ENCODE results near the gene PBX1. TPM values are rescaled to one million over a fixed set of nuclear protein-coding genes. Genes with fewer than 3 reads are reported as not detected.

Gene PBX1
- total RNA-seq, 1 experiment from 2014 or later: 18.5 TPM

DNA sequence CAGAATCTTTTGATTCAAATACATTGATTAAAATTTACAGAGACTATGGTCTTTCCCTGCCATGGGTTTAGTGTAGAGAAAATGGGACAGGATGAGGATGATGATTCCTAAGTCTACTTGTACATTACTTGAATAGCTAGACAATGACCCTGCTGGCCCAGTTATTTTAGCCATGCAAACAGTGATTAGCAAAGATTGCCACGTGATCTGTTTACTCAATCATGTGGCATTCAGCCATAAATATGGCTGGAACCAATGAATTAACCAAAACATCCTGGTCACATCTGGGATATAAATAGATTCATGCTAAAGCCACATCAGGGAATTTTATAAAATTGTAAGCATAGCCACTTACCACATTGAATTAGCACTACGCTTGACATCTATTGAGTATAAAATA, 167.3 kb downstream of the PBX1 start:
- DNase-seq (ENCODE audit: low read depth in 1 of 2, low spot score in 2 of 2): no peak
- Histone ChIP-seq H3K4me1 (replicated peaks) (peaks cover 23% of the 10 kb centered on the region), H3K27me3 (replicated peaks) (no peaks in the 10 kb centered on the region), H3K4me3 (no peak overlapping the region), H3K27ac (no peak overlapping the region), H3K9me3 (replicated peaks) (no peaks in the 10 kb centered on the region), H3K36me3 (no peaks in the 10 kb centered on the region)

DNA sequence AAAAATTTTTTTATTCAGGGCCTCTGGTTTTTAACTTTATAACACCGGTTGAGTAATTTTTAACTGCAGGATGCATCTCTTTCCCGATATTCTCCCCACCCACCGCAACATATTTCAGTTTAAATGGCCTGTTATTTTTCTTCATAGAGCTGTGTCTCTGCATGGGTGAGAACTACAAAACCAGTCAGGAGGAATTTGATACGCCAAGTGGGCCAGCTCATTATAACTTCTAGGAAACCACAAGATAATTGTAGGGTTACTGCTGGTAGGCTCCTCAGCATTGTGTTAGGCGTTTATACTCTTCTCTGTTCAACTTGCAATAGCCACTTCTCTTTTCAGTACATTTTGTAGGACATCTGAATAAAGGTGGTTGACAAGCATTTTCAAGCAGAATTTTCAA, 169.7 kb downstream of the PBX1 start:
- H3K27ac ChIP-seq: no peak overlapping the region
- H3K36me3 ChIP-seq: no peaks in the 10 kb centered on the region
- H3K4me1 ChIP-seq (replicated peaks): peaks cover 12% of the 10 kb centered on the region
- H3K27me3 ChIP-seq (replicated peaks): no peaks in the 10 kb centered on the region
- H3K4me3 ChIP-seq: no peak overlapping the region
- DNase-seq (ENCODE audit: low read depth in 1 of 2, low spot score in 2 of 2): no peak
- H3K9me3 ChIP-seq (replicated peaks): no peaks in the 10 kb centered on the region

DNA sequence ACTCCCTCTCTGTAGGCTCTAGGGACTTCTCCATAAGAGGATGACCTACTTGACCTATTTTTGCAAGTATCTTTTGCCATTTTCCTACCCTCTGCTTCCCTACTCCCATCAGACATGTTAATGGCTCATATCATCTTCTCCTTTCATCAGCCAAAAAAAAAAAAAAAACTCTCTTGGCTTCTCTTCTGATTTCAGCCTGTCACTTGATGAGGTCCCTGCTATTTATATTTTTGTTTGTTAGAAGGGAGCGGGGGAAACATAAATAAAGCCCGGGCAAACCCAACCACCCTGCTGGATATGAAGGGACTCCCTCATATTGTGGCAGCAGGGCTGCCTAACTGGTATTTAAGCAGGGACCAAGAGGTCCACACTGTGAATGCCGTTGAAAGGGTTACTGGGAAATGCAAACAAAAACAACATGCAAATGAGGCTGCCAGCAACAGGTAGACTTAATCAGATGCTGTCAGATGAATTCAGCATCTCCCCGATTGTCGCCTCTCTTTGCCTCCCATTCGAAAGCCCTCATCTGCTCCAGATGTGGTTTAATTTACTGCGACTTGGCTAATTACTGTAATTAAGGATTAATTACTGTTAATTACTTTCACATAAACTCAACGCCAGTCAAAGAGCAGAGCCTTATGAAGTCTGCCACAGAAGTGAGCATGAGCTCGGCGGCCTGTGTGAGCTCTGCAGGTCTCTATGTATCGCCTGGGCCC, 172.3 kb downstream of the PBX1 start:
- no peaks in the 10 kb centered on the region for H3K9me3 ChIP-seq (replicated peaks)
- H3K4me3 ChIP-seq: no peak overlapping the region
- H3K27ac ChIP-seq: no peak overlapping the region
- H3K4me1 ChIP-seq (replicated peaks): peaks cover 14% of the 10 kb centered on the region
- no peaks in the 10 kb centered on the region for H3K36me3 ChIP-seq
- no peaks in the 10 kb centered on the region for H3K27me3 ChIP-seq (replicated peaks)
- no peak for DNase-seq (ENCODE audit: low read depth in 1 of 2, low spot score in 2 of 2)

DNA sequence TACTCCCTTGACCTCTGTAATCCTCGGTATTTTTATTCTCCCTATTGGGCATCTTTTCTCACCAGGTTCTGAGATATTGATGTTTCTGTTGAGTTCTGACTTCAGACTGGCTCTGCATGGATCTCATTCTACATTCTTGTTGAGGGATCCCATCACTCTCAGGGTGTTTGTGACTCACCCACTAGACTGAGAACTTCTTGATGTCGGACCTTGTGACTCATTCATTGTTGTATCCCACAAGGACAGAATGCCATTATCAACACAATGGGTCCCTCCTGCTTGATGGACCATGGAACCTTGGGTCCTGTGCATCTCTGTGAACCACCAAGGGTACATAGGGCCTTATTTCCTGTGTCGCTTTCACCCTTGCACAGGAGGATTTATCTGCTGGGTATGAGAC, 174.1 kb downstream of the PBX1 start:
- DNase-seq (ENCODE audit: low read depth in 1 of 2, low spot score in 2 of 2): no peak
- H3K27ac ChIP-seq: no peak overlapping the region

DNA sequence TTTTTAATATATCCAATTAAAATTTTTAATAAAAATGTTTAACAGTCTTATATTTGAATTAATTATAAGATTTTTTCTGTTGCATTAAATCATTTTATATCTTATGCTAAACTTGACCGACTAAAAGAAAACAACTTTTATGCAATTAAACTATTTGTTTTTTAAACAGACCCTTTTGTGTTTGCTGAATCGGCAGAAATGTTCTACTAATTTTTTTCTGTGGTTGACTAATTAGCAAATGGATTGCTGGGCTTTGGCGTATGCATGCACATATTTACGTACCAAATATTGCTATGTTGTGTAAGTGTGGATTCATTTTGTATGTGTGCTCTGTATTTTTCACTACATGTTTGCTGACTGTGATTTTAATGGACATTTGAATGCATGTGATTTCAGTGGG, 174.8 kb downstream of the PBX1 start:
- peaks cover 14% of the 10 kb centered on the region for H3K4me1 ChIP-seq (replicated peaks)
- DNase-seq (ENCODE audit: low read depth in 1 of 2, low spot score in 2 of 2): no peak
- H3K36me3 ChIP-seq: no peaks in the 10 kb centered on the region
- H3K4me3 ChIP-seq: no peak overlapping the region
- H3K27ac ChIP-seq: no peak overlapping the region
- no peaks in the 10 kb centered on the region for H3K27me3 ChIP-seq (replicated peaks)
- no peaks in the 10 kb centered on the region for H3K9me3 ChIP-seq (replicated peaks)

More for the DNA sequence above, 174.1 kb downstream of the PBX1 start:
- Histone ChIP-seq H3K36me3 (no peaks in the 10 kb centered on the region), H3K4me1 (replicated peaks) (peaks cover 14% of the 10 kb centered on the region), H3K27me3 (replicated peaks) (no peaks in the 10 kb centered on the region), H3K4me3 (no peak overlapping the region), H3K9me3 (replicated peaks) (no peaks in the 10 kb centered on the region)

DNA sequence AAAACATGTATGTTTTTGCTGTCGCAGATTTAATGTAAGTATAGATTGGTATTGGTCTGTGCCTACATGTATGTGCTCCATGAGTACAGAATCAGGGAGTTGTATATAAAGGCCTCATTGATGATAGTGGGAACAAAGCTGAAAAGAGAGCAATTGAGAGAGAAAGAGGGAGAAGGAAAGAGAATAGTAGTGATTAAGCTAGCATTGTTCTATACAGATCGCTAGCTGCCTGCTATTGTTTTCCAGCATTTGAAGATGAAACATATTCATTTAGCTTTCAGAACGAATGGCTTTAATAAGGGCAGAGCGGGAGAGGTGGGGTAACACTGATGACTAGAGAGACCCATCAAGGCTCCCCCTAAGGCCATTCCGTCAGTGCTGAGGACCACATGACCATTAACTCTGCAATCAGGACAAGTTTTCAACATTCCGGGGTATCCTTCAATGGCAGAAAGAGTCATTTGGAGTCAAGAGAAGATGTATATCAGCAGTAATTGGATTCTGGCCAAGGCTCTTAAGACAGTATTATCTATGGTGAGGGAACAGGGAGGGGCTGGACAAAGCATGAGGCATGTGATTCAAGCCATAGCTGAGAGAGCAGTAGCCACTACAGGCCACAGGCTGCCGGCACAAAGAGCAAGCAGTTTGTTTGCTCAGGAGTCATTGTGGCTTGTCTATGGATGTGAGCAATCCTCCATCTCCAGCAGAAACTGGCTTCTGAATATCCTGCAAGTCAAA, 176.5 kb downstream of the PBX1 start:
- Histone ChIP-seq H3K27me3 (replicated peaks) (no peaks in the 10 kb centered on the region), H3K27ac (no peak overlapping the region), H3K9me3 (replicated peaks) (no peaks in the 10 kb centered on the region), H3K36me3 (no peaks in the 10 kb centered on the region), H3K4me3 (no peak overlapping the region), H3K4me1 (replicated peaks) (peaks cover 14% of the 10 kb centered on the region)
- DNase-seq (ENCODE audit: low read depth in 1 of 2, low spot score in 2 of 2): peak in 1 of 2 experiments; percentile 51

DNA sequence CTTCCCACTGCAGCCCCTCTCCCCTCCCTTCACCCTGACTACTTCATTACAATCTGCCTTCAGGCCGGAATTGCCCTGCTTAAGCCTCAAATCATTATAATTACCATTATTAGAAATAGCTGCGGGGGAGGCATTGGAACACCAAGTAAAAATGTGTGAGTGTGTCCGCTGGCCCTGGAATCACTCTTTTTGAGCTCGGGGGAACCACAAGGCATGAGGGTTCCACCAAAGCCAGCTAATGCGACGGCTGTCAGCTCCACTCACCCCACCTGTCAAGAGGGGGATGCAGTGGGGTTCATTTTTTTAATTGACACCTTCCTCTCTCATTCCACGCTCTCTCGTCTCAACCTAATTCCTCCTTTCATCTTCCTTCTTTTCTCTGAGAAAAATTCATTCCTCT, 177.2 kb downstream of the PBX1 start:
- Histone ChIP-seq H3K27ac (no peak overlapping the region), H3K9me3 (replicated peaks) (no peaks in the 10 kb centered on the region), H3K36me3 (no peaks in the 10 kb centered on the region), H3K27me3 (replicated peaks) (no peaks in the 10 kb centered on the region), H3K4me3 (no peak overlapping the region), H3K4me1 (replicated peaks) (peaks cover 14% of the 10 kb centered on the region)
- no peak for DNase-seq (ENCODE audit: low read depth in 1 of 2, low spot score in 2 of 2)

DNA sequence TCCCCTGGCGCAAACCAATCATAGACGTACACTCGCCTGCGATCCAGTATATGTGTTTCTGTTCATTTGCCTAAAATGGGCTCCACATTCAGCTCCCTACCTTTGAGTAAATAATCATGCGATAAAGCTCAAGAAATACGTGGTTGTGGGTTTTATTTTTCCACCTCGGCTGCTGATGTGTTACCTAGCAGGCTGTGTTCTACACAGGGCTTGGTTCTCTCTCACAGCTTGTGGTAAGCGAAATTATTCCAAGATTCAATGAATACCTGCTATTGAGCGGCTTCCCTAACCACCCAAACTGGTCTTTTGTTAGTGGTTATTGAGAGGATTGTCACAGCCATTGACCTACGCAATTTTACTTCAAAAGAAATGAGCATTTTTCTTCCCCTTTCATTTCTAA, 180.2 kb downstream of the PBX1 start:
- no peak overlapping the region for H3K27ac ChIP-seq
- no peaks in the 10 kb centered on the region for H3K27me3 ChIP-seq (replicated peaks)
- no peak overlapping the region for H3K4me3 ChIP-seq
- H3K4me1 ChIP-seq (replicated peaks): peaks cover 6% of the 10 kb centered on the region
- no peaks in the 10 kb centered on the region for H3K36me3 ChIP-seq
- no peak for DNase-seq (ENCODE audit: low read depth in 1 of 2, low spot score in 2 of 2)
- no peaks in the 10 kb centered on the region for H3K9me3 ChIP-seq (replicated peaks)

DNA sequence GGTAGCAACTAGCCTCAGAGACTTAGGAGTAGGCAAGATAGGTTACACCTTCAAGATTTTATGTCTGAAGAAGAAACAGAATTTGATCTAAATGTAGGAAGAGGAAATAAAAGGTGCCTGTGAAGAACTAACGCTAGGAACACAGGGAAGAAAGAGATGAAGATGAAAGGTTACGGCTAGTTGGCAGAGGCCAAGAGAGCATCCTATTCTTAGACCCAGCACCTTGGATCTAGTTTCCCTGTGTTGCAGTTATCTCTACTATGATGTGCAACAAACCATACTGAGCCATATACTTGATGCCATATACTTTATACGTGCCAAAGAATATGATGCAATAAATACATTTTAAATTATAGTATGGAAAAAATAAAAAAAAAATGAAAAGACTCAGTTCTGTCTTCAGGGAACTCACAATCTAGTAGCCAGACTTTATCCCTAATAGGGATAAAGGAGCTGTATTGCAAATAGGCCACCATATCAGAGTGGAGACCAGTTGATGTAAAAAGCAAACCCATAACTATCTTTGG, 181.1 kb downstream of the PBX1 start:
- Histone ChIP-seq H3K9me3 (replicated peaks) (no peaks in the 10 kb centered on the region), H3K4me3 (no peak overlapping the region), H3K36me3 (no peaks in the 10 kb centered on the region), H3K27me3 (replicated peaks) (no peaks in the 10 kb centered on the region), H3K27ac (no peak overlapping the region), H3K4me1 (replicated peaks) (peaks cover 6% of the 10 kb centered on the region)
- DNase-seq (ENCODE audit: low read depth in 1 of 2, low spot score in 2 of 2): no peak

DNA sequence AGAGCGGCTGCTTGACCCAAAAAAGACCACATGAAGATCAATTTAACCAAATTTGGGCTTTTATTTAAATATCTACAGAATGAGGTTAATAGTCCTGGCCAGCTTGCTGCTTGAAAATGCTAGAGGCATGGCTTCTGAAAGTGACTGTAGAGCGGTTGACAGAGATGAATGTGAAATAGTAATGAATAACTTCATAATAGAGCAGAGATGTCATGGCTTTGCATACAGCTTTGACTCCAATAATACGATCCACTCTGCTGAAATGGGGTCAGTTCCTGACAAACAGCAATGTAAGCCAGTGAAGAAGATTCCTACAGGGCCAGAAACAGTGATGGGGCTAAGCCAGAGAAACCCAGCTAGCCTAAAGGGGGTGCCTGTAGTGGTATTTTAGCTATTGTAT, 183.8 kb downstream of the PBX1 start:
- Histone ChIP-seq H3K4me1 (replicated peaks) (peaks cover 4% of the 10 kb centered on the region), H3K27ac (no peak overlapping the region), H3K4me3 (no peak overlapping the region), H3K36me3 (no peaks in the 10 kb centered on the region), H3K9me3 (replicated peaks) (no peaks in the 10 kb centered on the region), H3K27me3 (replicated peaks) (no peaks in the 10 kb centered on the region)
- no peak for DNase-seq (ENCODE audit: low read depth in 1 of 2, low spot score in 2 of 2)

DNA sequence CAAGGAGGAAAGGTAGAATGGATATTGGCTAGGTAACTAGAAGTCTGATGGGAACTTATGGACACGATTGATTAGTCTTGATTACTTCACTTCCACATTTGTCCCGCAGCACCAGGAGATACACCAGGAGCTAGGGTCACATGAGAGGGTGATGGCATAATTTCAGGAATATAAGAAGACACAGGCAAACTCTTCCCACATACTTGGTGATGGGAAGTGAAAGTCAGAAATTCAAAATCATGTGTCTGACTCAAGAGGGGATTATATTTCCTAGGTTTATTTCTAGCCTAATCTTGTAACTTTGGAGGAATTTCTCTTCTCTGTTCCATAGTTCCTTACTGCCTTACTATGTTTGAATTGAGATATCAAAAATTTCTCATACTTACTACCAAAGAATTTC, 185.0 kb downstream of the PBX1 start:
- no peak overlapping the region for H3K27ac ChIP-seq
- H3K4me3 ChIP-seq: no peak overlapping the region
- no peak for DNase-seq (ENCODE audit: low read depth in 1 of 2, low spot score in 2 of 2)
- H3K27me3 ChIP-seq (replicated peaks): no peaks in the 10 kb centered on the region
- H3K4me1 ChIP-seq (replicated peaks): peaks cover 16% of the 10 kb centered on the region
- H3K9me3 ChIP-seq (replicated peaks): no peaks in the 10 kb centered on the region
- no peaks in the 10 kb centered on the region for H3K36me3 ChIP-seq

DNA sequence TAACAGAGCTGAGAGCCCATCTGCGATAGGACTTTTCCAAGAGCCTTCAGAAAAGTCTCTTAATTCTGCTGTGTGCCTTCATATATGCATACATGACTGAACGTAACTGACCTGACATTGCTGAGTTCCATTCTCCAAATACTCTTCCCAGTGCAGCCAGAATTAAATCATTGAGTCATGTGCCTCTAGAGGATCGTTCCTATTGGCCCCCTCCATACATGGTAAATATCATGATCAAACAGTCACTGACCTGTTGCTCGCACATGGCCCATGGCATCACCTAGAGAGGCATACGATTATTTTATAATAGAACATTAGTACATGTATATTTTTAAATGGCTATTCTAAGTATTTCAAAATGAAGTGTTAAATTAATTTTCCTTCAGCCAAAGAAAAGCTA, 186.8 kb downstream of the PBX1 start:
- Histone ChIP-seq H3K27ac (no peak overlapping the region), H3K27me3 (replicated peaks) (no peaks in the 10 kb centered on the region), H3K9me3 (replicated peaks) (no peaks in the 10 kb centered on the region), H3K4me1 (replicated peaks) (peaks cover 17% of the 10 kb centered on the region), H3K36me3 (no peaks in the 10 kb centered on the region), H3K4me3 (no peak overlapping the region)
- DNase-seq (ENCODE audit: low read depth in 1 of 2, low spot score in 2 of 2): no peak

DNA sequence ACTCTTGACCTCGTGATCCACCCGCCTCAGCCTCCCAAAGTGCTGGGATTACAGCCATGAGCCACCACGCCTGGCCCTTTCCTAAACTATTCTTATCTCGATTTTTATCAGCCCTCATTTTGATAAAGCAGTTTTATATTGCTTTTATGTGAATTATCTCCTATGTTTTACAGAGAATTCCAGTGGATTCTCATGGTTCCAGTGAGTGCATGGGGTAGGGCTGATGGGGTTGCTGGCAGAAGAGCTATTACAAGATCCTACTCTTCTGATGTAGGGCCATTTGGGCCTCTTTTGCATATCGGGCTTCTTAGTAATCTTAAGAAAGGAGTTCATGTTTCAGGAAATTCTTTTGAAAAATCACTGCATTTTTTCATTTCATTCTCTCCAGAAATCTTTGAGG, 187.6 kb downstream of the PBX1 start:
- Histone ChIP-seq H3K27me3 (replicated peaks) (no peaks in the 10 kb centered on the region), H3K4me3 (no peak overlapping the region), H3K27ac (no peak overlapping the region), H3K4me1 (replicated peaks) (peaks cover 17% of the 10 kb centered on the region), H3K36me3 (no peaks in the 10 kb centered on the region), H3K9me3 (replicated peaks) (no peaks in the 10 kb centered on the region)
- DNase-seq (ENCODE audit: low read depth in 1 of 2, low spot score in 2 of 2): no peak

DNA sequence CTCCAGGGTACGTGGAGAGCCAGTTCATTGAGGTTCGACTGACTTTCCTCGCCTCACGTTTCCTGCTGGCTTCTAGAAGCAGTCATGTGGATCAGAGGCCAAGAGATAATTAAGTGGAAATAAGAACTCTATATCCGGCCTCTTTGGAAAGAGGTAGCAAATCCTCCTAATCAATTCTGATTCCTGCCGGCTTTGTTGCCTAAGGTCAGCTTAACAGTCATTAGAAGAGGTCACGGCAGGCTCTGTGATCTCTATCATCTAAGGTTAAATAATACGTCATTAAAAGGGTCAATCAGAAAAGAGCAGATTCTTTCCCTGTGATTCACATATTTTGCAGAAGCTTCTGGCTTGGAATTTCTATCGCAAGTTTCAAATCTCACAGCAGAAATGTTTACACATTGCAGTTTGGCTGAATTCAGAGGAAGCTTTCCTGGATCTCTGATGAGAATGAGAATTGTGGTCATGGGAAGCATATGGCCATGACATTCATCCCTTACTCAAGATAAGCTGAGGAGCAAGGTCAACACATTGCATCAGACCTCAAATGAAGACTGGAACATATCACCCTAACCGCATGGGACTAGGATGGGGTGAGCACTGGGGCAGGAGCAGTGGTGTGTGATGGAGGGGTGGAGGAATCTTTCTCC, 189.4 kb downstream of the PBX1 start:
- Histone ChIP-seq H3K4me1 (replicated peaks) (peaks cover 17% of the 10 kb centered on the region), H3K4me3 (no peak overlapping the region), H3K27ac (peak overlapping the region; percentile 51), H3K27me3 (replicated peaks) (no peaks in the 10 kb centered on the region), H3K36me3 (no peaks in the 10 kb centered on the region), H3K9me3 (replicated peaks) (no peaks in the 10 kb centered on the region)
- peak in 1 of 2 experiments; percentile 75 for DNase-seq (ENCODE audit: low read depth in 1 of 2, low spot score in 2 of 2)

Measured in SJSA1 (cell line).